CD4-positive, CD25-positive, alpha-beta regulatory T cell (primary cell): Measurements from ENCODE around the gene FBXL7. TPM values are rescaled to one million over a fixed set of nuclear protein-coding genes. Genes with fewer than 3 reads are reported as not detected.

ENCODE experiments used
- ATAC-seq, 2 donors: fragments of 150-1000 bp; cut with Tn5 transposase; one replicate each; pipeline ENCODE4 v1.10.0; 2021; ENCODE audit warnings: low read depth in 2 of 2, moderate number of reproducible peaks in 2 of 2, moderate library complexity in 1 of 2
- DNase-seq, 3 donors: peaks; one replicate each; pipeline versions ENCODE4 v3.0.0 to v3.0.0-alpha.2; 2012 to 2022; ENCODE audit warnings: mixed read lengths in 1 of 3
- H3K27ac ChIP-seq: one replicate; pipeline ENCODE4 v1.7.0; 2013; ENCODE audit warnings: mild to moderate bottlenecking, low read length; ENCODE audit not compliant: insufficient read depth, poor library complexity, severe bottlenecking
- H3K27me3 ChIP-seq: one replicate; pipeline ENCODE4 v1.7.0; 2013; ENCODE audit warnings: low read length; ENCODE audit not compliant: control insufficient read depth, insufficient read depth
- H3K36me3 ChIP-seq: one replicate; pipeline ENCODE4 v1.7.0; 2013; ENCODE audit warnings: mild to moderate bottlenecking, low read length, moderate library complexity; ENCODE audit not compliant: control insufficient read depth, insufficient read depth
- H3K4me1 ChIP-seq: 2 replicates; pipeline ENCODE4 v1.7.0; 2013; ENCODE audit warnings: mild to moderate bottlenecking, low read length; ENCODE audit not compliant: insufficient read depth, control insufficient read depth, poor library complexity, severe bottlenecking
- H3K4me3 ChIP-seq: one replicate; pipeline ENCODE4 v1.7.0; 2013; ENCODE audit warnings: low read depth, mild to moderate bottlenecking, low read length, moderate library complexity
- H3K9me3 ChIP-seq, 2 experiments: 1 replicate in 1 of 2; 2 replicates in 1 of 2; pipeline ENCODE4 v1.7.0; 2013; ENCODE audit warnings: low read length in 2 of 2, mild to moderate bottlenecking in 1 of 2, moderate library complexity in 1 of 2; ENCODE audit not compliant: control insufficient read depth in 2 of 2
- H3K27ac Mint-ChIP-seq, 3 donors: one replicate each; pipeline ENCODE4 v1.8.0; 2020 to 2022; ENCODE audit warnings: mild to moderate bottlenecking in 3 of 3, mixed read lengths in 3 of 3, moderate library complexity in 2 of 3
- H3K27me3 Mint-ChIP-seq: one replicate; pipeline ENCODE4 v1.8.0; 2022; ENCODE audit warnings: mild to moderate bottlenecking, mixed read lengths
- H3K36me3 Mint-ChIP-seq: one replicate; pipeline ENCODE4 v1.8.0; 2020; ENCODE audit warnings: mixed read lengths
- H3K4me1 Mint-ChIP-seq, 4 donors: one replicate each; pipeline ENCODE4 v1.8.0; 2020 to 2022; ENCODE audit warnings: mixed read lengths in 4 of 4, mild to moderate bottlenecking in 1 of 4
- H3K4me3 Mint-ChIP-seq, 4 donors: one replicate each; pipeline ENCODE4 v1.8.0; 2020 to 2022; ENCODE audit warnings: mild to moderate bottlenecking in 4 of 4, mixed read lengths in 4 of 4, moderate library complexity in 3 of 4
- H3K9me3 Mint-ChIP-seq, 7 donors: one replicate each; pipeline ENCODE4 v1.8.0; 2020 to 2022; ENCODE audit warnings: mixed read lengths in 7 of 7, mild to moderate bottlenecking in 3 of 7, moderate library complexity in 2 of 7
- polyA plus RNA-seq, 4 donors: library from polyadenylated mRNA; unstranded; fragments of 300-500 nt; fragmentation: Illumina TruSeq; gene quantifications; one replicate each; pipeline ENCODE4 v1.2.3, GENCODE V29; 2021
- total RNA-seq: library from RNA; stranded (reverse); gene quantifications from one replicate; pipeline ENCODE4 v1.2.3, GENCODE V29; 2022

FBXL7 gene
- total and polyA plus RNA-seq, 5 donors from 2014 or later: not detected

DNA sequence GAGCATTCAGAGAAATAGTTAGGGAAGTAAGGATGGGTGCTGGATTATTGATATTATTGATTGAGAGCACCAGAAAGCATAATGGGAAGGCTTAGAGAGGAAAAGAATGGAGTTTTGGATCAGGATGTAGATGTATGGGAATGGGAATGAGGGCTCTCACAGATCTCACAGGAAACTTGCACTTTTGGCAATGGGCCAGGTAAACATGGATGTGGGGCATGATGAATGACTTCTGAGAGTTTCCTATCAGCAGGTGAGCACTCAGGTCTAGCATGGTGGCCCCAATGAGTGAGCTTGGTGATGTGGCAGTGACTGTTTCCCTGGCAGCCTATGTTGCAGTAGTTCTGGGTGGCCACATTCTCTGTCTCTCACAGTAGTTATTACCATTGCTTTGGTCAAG, 283.8 kb downstream of the FBXL7 start:
- H3K27me3 ChIP-seq: no peaks in the 10 kb centered on the region
- H3K9me3 ChIP-seq: no peaks in the 10 kb centered on the region
- H3K36me3 ChIP-seq: no peaks in the 10 kb centered on the region
- no peaks in the 10 kb centered on the region for H3K4me1 ChIP-seq
- ATAC-seq (no peak), DNase-seq (no peak)
- Mint-ChIP-seq H3K27me3 (no peaks in the 10 kb centered on the region), H3K27ac (no peak overlapping the region), H3K4me1 (no peaks in the 10 kb centered on the region), H3K4me3 (no peak overlapping the region), H3K36me3 (no peaks in the 10 kb centered on the region), H3K9me3 (peaks cover 0 to 17% (median 4%) of the 10 kb centered on the region in 7 donors)
- H3K4me3 ChIP-seq: no peak overlapping the region
- H3K27ac ChIP-seq: no peak overlapping the region

DNA sequence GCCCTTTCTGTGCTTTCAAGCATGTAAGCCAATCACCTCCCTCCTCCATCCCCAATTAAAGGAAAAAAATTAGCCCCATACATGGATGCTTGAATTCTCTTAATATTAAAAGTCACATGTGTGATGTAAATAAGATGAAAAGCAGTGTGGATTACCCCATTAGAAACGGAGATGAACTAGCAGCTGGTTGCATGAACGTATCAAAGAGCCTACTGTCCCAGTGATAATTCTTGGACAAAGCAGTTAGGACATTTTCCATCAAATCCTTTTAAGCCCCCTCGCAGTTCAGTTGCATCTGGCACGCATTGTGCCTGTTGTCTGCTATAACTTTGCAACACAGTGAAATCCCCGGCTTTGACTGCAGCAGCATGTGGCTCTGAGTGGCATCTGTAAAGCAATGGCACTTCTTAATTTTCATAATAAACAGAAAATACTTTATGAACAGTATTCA, 285.6 kb downstream of the FBXL7 start:
- ATAC-seq (no peak), DNase-seq (no peak)
- Mint-ChIP-seq H3K27me3 (no peaks in the 10 kb centered on the region), H3K36me3 (no peaks in the 10 kb centered on the region), H3K4me3 (no peak overlapping the region), H3K9me3 (peaks cover 0 to 14% (median 4%) of the 10 kb centered on the region in 7 donors), H3K4me1 (no peaks in the 10 kb centered on the region), H3K27ac (no peak overlapping the region)
- H3K36me3 ChIP-seq: no peaks in the 10 kb centered on the region
- no peaks in the 10 kb centered on the region for H3K9me3 ChIP-seq
- H3K4me3 ChIP-seq: no peak overlapping the region
- no peaks in the 10 kb centered on the region for H3K27me3 ChIP-seq
- no peaks in the 10 kb centered on the region for H3K4me1 ChIP-seq
- H3K27ac ChIP-seq: no peak overlapping the region

DNA sequence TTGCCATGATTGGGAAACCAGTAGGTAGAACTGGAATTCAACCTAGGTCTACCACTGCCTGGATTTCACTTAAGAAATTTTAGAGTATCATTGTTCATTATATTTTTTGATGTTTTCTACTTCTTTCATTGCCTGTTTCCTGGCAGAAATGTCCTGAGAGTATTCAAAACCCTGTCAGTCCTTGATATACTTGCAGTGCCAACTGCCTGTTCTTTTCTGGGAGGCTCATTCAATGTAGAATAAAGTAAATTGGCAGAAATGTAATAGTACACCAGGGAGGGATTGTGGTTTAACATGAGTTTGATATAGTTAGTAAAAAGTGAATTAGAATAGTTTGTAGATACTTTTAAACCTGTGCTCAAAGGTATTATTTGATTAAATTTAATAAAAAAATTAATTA, 286.3 kb downstream of the FBXL7 start:
- no peaks in the 10 kb centered on the region for H3K4me1 Mint-ChIP-seq
- no peak overlapping the region for H3K27ac Mint-ChIP-seq
- Histone ChIP-seq H3K27me3 (no peaks in the 10 kb centered on the region), H3K9me3 (no peaks in the 10 kb centered on the region), H3K36me3 (no peaks in the 10 kb centered on the region), H3K4me3 (no peak overlapping the region), H3K4me1 (no peaks in the 10 kb centered on the region), H3K27ac (no peak overlapping the region)
- H3K36me3 Mint-ChIP-seq: no peaks in the 10 kb centered on the region
- no peak overlapping the region for H3K4me3 Mint-ChIP-seq
- peaks cover 0 to 11% (median 4%) of the 10 kb centered on the region in 7 donors for H3K9me3 Mint-ChIP-seq
- H3K27me3 Mint-ChIP-seq: no peaks in the 10 kb centered on the region
- no peak for DNase-seq
- no peak for ATAC-seq

DNA sequence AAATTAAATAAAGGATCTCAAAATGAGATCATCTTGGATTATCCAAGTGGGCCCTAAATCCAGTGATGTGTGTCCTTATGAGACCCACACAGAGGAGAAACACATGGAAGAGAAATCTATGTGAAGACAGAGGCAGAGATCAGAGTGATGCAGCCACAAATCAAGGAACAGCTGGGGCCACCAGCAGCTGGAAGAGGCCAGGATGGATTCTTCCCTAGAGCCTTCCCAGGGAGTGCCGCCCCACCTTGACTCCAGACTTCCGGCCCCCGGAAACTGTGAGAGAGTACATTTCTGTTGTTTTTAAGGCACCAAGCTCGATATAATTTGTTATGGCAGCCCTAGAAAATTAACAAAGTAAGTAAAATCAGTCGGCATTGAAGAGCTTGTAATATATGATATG, 286.9 kb downstream of the FBXL7 start:
- H3K27me3 ChIP-seq: no peaks in the 10 kb centered on the region
- Mint-ChIP-seq H3K27me3 (no peaks in the 10 kb centered on the region), H3K4me1 (no peaks in the 10 kb centered on the region), H3K9me3 (peaks cover 0 to 10% (median 3%) of the 10 kb centered on the region in 7 donors), H3K36me3 (no peaks in the 10 kb centered on the region), H3K27ac (no peak overlapping the region), H3K4me3 (no peak overlapping the region)
- no peak overlapping the region for H3K4me3 ChIP-seq
- no peaks in the 10 kb centered on the region for H3K9me3 ChIP-seq
- H3K4me1 ChIP-seq: no peaks in the 10 kb centered on the region
- ATAC-seq (no peak), DNase-seq (no peak)
- H3K27ac ChIP-seq: no peak overlapping the region
- no peaks in the 10 kb centered on the region for H3K36me3 ChIP-seq

DNA sequence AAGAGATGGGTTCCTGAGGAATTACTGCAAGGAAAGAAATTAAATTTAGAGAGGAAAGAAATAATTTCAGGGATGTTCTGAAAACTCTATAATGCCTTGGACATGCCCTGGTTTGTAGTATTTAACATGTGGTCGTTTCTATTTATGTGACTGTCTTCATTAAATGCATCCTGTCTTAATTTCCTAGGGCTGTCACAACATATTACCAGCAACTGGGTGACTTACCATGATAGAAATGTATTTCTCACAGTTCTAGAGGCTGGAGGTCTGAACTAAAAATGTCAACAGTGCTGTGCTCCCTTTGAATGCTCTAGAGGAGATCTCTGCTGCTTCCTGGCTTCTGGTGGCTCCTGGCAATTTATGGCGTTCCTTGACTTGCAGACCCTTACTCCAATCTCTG, 287.7 kb downstream of the FBXL7 start:
- Mint-ChIP-seq H3K27me3 (no peaks in the 10 kb centered on the region), H3K36me3 (no peaks in the 10 kb centered on the region), H3K4me3 (no peak overlapping the region), H3K4me1 (no peaks in the 10 kb centered on the region), H3K9me3 (peaks cover 0 to 10% (median 2%) of the 10 kb centered on the region in 7 donors), H3K27ac (no peak overlapping the region)
- Histone ChIP-seq H3K4me3 (no peak overlapping the region), H3K4me1 (no peaks in the 10 kb centered on the region), H3K27ac (no peak overlapping the region), H3K27me3 (no peaks in the 10 kb centered on the region), H3K9me3 (no peaks in the 10 kb centered on the region), H3K36me3 (no peaks in the 10 kb centered on the region)
- DNase-seq (no peak), ATAC-seq (no peak)

DNA sequence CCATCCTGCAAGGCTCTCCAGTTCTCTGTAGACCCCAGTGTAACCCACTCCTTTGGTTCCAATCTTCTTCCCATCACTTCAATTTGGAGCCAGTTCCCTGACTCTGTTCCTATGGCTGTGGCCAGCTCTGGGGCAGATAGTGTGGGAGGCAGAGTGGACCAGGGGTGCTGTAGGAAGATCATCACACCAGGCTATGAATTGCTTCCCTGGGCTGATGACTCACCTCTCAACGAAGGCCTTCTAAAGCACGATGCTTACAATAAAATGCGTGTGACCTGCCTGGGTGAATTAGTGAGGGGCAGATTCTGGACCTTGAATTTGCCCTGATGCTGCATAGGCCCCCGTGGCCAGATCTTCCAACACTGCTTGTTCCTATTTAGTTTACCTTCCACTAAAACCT, 289.7 kb downstream of the FBXL7 start:
- Mint-ChIP-seq H3K4me3 (no peak overlapping the region), H3K36me3 (no peaks in the 10 kb centered on the region), H3K9me3 (peaks cover 0 to 10% (median 2%) of the 10 kb centered on the region in 7 donors), H3K4me1 (no peaks in the 10 kb centered on the region), H3K27ac (no peak overlapping the region), H3K27me3 (no peaks in the 10 kb centered on the region)
- Histone ChIP-seq H3K27ac (no peak overlapping the region), H3K4me1 (no peaks in the 10 kb centered on the region), H3K27me3 (no peaks in the 10 kb centered on the region), H3K36me3 (no peaks in the 10 kb centered on the region), H3K9me3 (no peaks in the 10 kb centered on the region), H3K4me3 (no peak overlapping the region)
- DNase-seq: no peak
- ATAC-seq: no peak

DNA sequence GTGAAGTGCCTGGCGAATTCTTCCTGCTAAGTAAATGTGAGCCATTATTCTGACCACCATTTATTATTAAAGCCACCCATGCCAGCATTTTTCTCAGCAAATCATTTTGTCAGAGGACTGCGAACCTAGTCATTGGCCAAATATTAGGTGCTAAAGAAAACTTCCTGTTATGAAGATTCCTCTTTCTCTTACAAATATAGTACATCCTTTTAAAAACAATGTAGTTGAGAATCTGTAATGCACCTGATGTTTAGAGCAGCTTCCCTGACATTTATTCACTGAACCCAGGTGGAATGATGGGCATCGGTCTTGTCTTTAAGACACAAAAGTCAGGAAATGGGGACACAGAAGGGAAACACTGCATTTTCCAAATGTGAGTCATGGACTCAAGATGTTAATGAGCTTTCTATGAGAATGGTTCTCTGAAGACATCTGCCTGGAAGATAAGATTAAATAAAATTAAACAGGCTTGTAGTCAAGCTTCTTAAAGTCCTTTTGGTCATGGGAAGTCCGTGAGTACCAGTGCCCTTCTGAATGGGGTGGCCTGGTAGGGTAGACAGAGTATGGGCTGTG, 290.6 kb downstream of the FBXL7 start:
- no peak overlapping the region for H3K4me3 ChIP-seq
- ATAC-seq: no peak
- DNase-seq: no peak
- H3K27ac ChIP-seq: no peak overlapping the region
- H3K36me3 ChIP-seq: no peaks in the 10 kb centered on the region
- Mint-ChIP-seq H3K27me3 (no peaks in the 10 kb centered on the region), H3K36me3 (no peaks in the 10 kb centered on the region), H3K27ac (no peak overlapping the region), H3K9me3 (peaks cover 0 to 10% (median 2%) of the 10 kb centered on the region in 7 donors), H3K4me1 (no peaks in the 10 kb centered on the region), H3K4me3 (no peak overlapping the region)
- H3K9me3 ChIP-seq: no peaks in the 10 kb centered on the region
- no peaks in the 10 kb centered on the region for H3K27me3 ChIP-seq
- H3K4me1 ChIP-seq: no peaks in the 10 kb centered on the region

DNA sequence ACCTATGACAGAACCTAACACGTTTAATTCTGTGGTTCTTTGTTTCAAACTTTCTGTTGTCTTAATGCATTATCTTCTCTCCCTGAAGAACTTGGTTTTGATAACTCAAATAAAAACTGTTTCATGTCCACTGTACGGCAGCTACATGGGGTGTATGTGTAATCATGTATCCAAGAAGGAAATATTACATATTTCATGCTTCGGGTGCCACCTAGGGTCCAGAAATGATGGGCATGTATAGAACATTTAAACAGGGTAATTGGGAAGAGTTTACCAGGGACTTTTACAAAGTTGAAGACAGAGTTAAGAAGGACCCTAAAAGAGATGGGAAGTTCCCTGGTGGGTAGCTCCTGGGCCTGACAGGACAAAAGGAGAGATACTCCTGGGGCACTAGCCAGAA, 291.3 kb downstream of the FBXL7 start:
- no peak for DNase-seq
- Mint-ChIP-seq H3K27me3 (no peaks in the 10 kb centered on the region), H3K4me3 (no peak overlapping the region), H3K36me3 (no peaks in the 10 kb centered on the region), H3K27ac (no peak overlapping the region), H3K4me1 (no peaks in the 10 kb centered on the region), H3K9me3 (peaks cover 0 to 10% (median 4%) of the 10 kb centered on the region in 7 donors)
- Histone ChIP-seq H3K4me1 (no peaks in the 10 kb centered on the region), H3K27ac (no peak overlapping the region), H3K9me3 (no peaks in the 10 kb centered on the region), H3K36me3 (no peaks in the 10 kb centered on the region), H3K4me3 (no peak overlapping the region), H3K27me3 (no peaks in the 10 kb centered on the region)
- ATAC-seq: no peak
